Mesenchymal stem cell (in vitro differentiated cells and primary cell): ENCODE measurements around the gene C1QC.
A peak's percentile ranks its signal among the peaks of the same experiment; 100 is the strongest.

Source experiments
- DNase-seq: peaks from one replicate; pipeline ENCODE4 v3.0.0-alpha.2; 2013
- H2AFZ ChIP-seq: one replicate; pipeline ENCODE4 v1.6.1; 2013; ENCODE audit warnings: low read depth, mild to moderate bottlenecking, control low read depth, inconsistent platforms, low read length, moderate library complexity
- H2AK5ac ChIP-seq: 2 replicates; pipeline ENCODE4 v1.6.1; 2013; ENCODE audit warnings: low read length, moderate library complexity, mild to moderate bottlenecking, inconsistent platforms; ENCODE audit not compliant: severe bottlenecking
- H2BK120ac ChIP-seq: one replicate; pipeline ENCODE4 v1.6.1; 2013; ENCODE audit warnings: low read depth, mild to moderate bottlenecking, inconsistent platforms, low read length, moderate library complexity
- H2BK12ac ChIP-seq, 2 experiments: one replicate each; pipeline ENCODE4 v1.6.1; 2013; ENCODE audit warnings: inconsistent platforms in 2 of 2, low read length in 2 of 2, mild to moderate bottlenecking in 2 of 2, moderate library complexity in 2 of 2, control low read depth in 1 of 2
- H2BK15ac ChIP-seq: one replicate; pipeline ENCODE4 v1.6.1; 2013; ENCODE audit warnings: mild to moderate bottlenecking, low read depth, inconsistent platforms; ENCODE audit not compliant: poor library complexity, severe bottlenecking
- H2BK5ac ChIP-seq: 2 replicates; pipeline ENCODE4 v1.6.1; 2013; ENCODE audit warnings: low read depth, mild to moderate bottlenecking, low read length, control low read depth, inconsistent platforms; ENCODE audit not compliant: poor library complexity, severe bottlenecking
- H3K14ac ChIP-seq, 2 experiments: one replicate each; pipeline ENCODE4 v1.6.1; 2013; ENCODE audit warnings: inconsistent platforms in 2 of 2, low read length in 2 of 2, control low read depth in 1 of 2, mild to moderate bottlenecking in 1 of 2, moderate library complexity in 1 of 2
- H3K18ac ChIP-seq, 2 experiments: one replicate each; pipeline ENCODE4 v1.6.1; 2013; ENCODE audit warnings: inconsistent platforms in 2 of 2, low read length in 2 of 2, control low read depth in 1 of 2, low read depth in 1 of 2, mild to moderate bottlenecking in 1 of 2
- H3K23ac ChIP-seq, 2 experiments: one replicate each; pipeline ENCODE4 v1.6.1; 2013; ENCODE audit warnings: inconsistent platforms in 2 of 2, low read length in 2 of 2, mild to moderate bottlenecking in 2 of 2, moderate library complexity in 2 of 2, control low read depth in 1 of 2
- H3K27ac ChIP-seq: 2 replicates; pipeline ENCODE4 v1.5.1; 2013; ENCODE audit warnings: mild to moderate bottlenecking, moderate library complexity, low read length, control low read depth, inconsistent platforms; ENCODE audit not compliant: poor library complexity, severe bottlenecking
- H3K27me3 ChIP-seq, 2 experiments: 2 replicates each; pipeline versions ENCODE4 v1.6.1 to v1.7.0; 2013; ENCODE audit warnings: low read length in 2 of 2, mild to moderate bottlenecking in 2 of 2, moderate library complexity in 2 of 2, control low read depth in 1 of 2, inconsistent platforms in 1 of 2; ENCODE audit not compliant: control insufficient read depth in 1 of 2, insufficient read depth in 1 of 2
- H3K36me3 ChIP-seq, 2 experiments: 2 replicates each; pipeline versions ENCODE4 v1.6.1 to v1.7.0; 2013; ENCODE audit warnings: low read length in 2 of 2, control low read depth in 1 of 2, inconsistent platforms in 1 of 2, low read depth in 1 of 2, mild to moderate bottlenecking in 1 of 2; ENCODE audit not compliant: insufficient read depth in 2 of 2, control insufficient read depth in 1 of 2
- H3K4ac ChIP-seq, 2 experiments: one replicate each; pipeline ENCODE4 v1.6.1; 2013; ENCODE audit warnings: inconsistent platforms in 2 of 2, low read length in 2 of 2, mild to moderate bottlenecking in 2 of 2, moderate library complexity in 2 of 2, control low read depth in 1 of 2, low read depth in 1 of 2
- H3K4me1 ChIP-seq: 2 replicates; pipeline ENCODE4 v1.6.1; 2013; ENCODE audit warnings: low read depth, low read length, control low read depth; ENCODE audit not compliant: control insufficient read depth, insufficient read depth
- H3K4me2 ChIP-seq: 2 replicates; pipeline ENCODE4 v1.6.1; 2013; ENCODE audit warnings: low read length, mild to moderate bottlenecking, inconsistent platforms; ENCODE audit not compliant: poor library complexity, severe bottlenecking
- H3K4me3 ChIP-seq, 2 experiments: 2 replicates each; pipeline versions ENCODE4 v1.5.1 to v1.7.0; 2013; ENCODE audit warnings: low read length in 2 of 2, mild to moderate bottlenecking in 2 of 2, control low read depth in 1 of 2, low read depth in 1 of 2; ENCODE audit not compliant: insufficient read depth in 1 of 2
- H3K79me1 ChIP-seq: replicated peaks from 2 replicates; pipeline ENCODE4 v1.6.1; 2013; ENCODE audit warnings: mild to moderate bottlenecking, control low read depth, low read length, inconsistent platforms; ENCODE audit not compliant: poor library complexity, severe bottlenecking
- H3K9ac ChIP-seq: 2 replicates; pipeline ENCODE4 v1.7.0; 2013; ENCODE audit warnings: mild to moderate bottlenecking, low read length, moderate library complexity
- H3K9me3 ChIP-seq: 2 replicates; pipeline ENCODE4 v1.7.0; 2013; ENCODE audit warnings: mild to moderate bottlenecking, low read length; ENCODE audit not compliant: control insufficient read depth
- H4K8ac ChIP-seq: one replicate; pipeline ENCODE4 v1.6.1; 2013; ENCODE audit warnings: inconsistent platforms, mild to moderate bottlenecking, low read length, moderate library complexity
- H4K91ac ChIP-seq: one replicate; pipeline ENCODE4 v1.6.1; 2013; ENCODE audit warnings: mild to moderate bottlenecking, low read length, inconsistent platforms
- WGBS: methylation state at CpG from one replicate; pipeline ENCODE4 v1.1.7; 2013; ENCODE audit warnings: mixed read lengths; 5-methylcytosine and 5-hydroxymethylcytosine counted together

The C1QC gene

GRCh38 chr1:22601610-22602009, 41.8 kb upstream of the C1QC start:
- Histone ChIP-seq H2BK5ac (no peak overlapping the region), H2BK12ac (no peak overlapping the region), H4K91ac (no peak overlapping the region), H2BK120ac (no peak overlapping the region), H3K79me1 (no peaks in the 10 kb centered on the region), H3K4ac (no peak overlapping the region), H3K18ac (no peak overlapping the region), H3K23ac (no peak overlapping the region), H3K27ac (no peak overlapping the region), H3K36me3 (no peaks in the 10 kb centered on the region), H3K27me3 (peaks cover 35 to 79% of the 10 kb centered on the region in 2 experiments), H2AFZ (no peak overlapping the region), H3K4me3 (no peak overlapping the region), H2BK15ac (peak overlapping the region; percentile 75), H4K8ac (no peak overlapping the region), H2AK5ac (no peak overlapping the region), H3K9ac (no peak overlapping the region), H3K4me1 (no peaks in the 10 kb centered on the region), H3K9me3 (no peaks in the 10 kb centered on the region), H3K14ac (no peak overlapping the region), H3K4me2 (no peak overlapping the region)
- no peak for DNase-seq
- WGBS = 88% methylated on average over 12 of the region's 12 CpGs

- H3K18ac ChIP-seq = no peak overlapping the region
- H3K4me1 ChIP-seq = no peaks in the 10 kb centered on the region
- no peak overlapping the region for H2AFZ ChIP-seq
- H3K27ac ChIP-seq = no peak overlapping the region
- no peak overlapping the region for H2BK15ac ChIP-seq
- 85% methylated on average over 18 of the region's 18 CpGs for WGBS
- H3K79me1 ChIP-seq = no peaks in the 10 kb centered on the region
- no peak overlapping the region for H3K9ac ChIP-seq
- H3K36me3 ChIP-seq = no peaks in the 10 kb centered on the region
- no peak overlapping the region for H3K23ac ChIP-seq
- H3K4me2 ChIP-seq = no peak overlapping the region
- H3K27me3 ChIP-seq = peaks cover 36 to 82% of the 10 kb centered on the region in 2 experiments
- no peak overlapping the region for H4K8ac ChIP-seq
- no peak for DNase-seq
- no peak overlapping the region for H2BK120ac ChIP-seq
- no peak overlapping the region for H2BK12ac ChIP-seq
- H4K91ac ChIP-seq = no peak overlapping the region
- no peak overlapping the region for H2AK5ac ChIP-seq
- H3K4ac ChIP-seq = no peak overlapping the region
- no peak overlapping the region for H3K4me3 ChIP-seq
- H3K9me3 ChIP-seq = no peaks in the 10 kb centered on the region
- H3K14ac ChIP-seq = no peak overlapping the region
- H2BK5ac ChIP-seq = no peak overlapping the region
These were observed 41.2 kb upstream of the C1QC start for GRCh38 chr1:22602060-22602740.

GRCh38 chr1:22606161-22606560, 37.3 kb upstream of the C1QC start:
- no peak overlapping the region for H2BK120ac ChIP-seq
- no peak overlapping the region for H3K4me2 ChIP-seq
- H3K4ac ChIP-seq = no peak overlapping the region
- no peak overlapping the region for H2AFZ ChIP-seq
- WGBS = 74% methylated on average over 3 of the region's 4 CpGs
- no peak overlapping the region for H2BK5ac ChIP-seq
- H3K79me1 ChIP-seq = no peaks in the 10 kb centered on the region
- H3K9ac ChIP-seq = no peak overlapping the region
- no peak overlapping the region for H2AK5ac ChIP-seq
- H3K27me3 ChIP-seq = peaks cover 55 to 87% of the 10 kb centered on the region in 2 experiments
- no peak overlapping the region for H3K18ac ChIP-seq
- H4K91ac ChIP-seq = no peak overlapping the region
- no peak overlapping the region for H3K14ac ChIP-seq
- H2BK12ac ChIP-seq = no peak overlapping the region
- no peaks in the 10 kb centered on the region for H3K9me3 ChIP-seq
- DNase-seq = no peak
- no peaks in the 10 kb centered on the region for H3K36me3 ChIP-seq
- H3K4me3 ChIP-seq = no peak overlapping the region
- H3K23ac ChIP-seq = no peak overlapping the region
- no peak overlapping the region for H4K8ac ChIP-seq
- no peak overlapping the region for H2BK15ac ChIP-seq
- H3K27ac ChIP-seq = no peak overlapping the region
- no peaks in the 10 kb centered on the region for H3K4me1 ChIP-seq

- H3K23ac ChIP-seq = no peak overlapping the region
- H3K27ac ChIP-seq = no peak overlapping the region
- no peak overlapping the region for H4K91ac ChIP-seq
- no peak overlapping the region for H3K4me3 ChIP-seq
- DNase-seq = no peak
- no peaks in the 10 kb centered on the region for H3K4me1 ChIP-seq
- H2AFZ ChIP-seq = no peak overlapping the region
- H3K18ac ChIP-seq = no peak overlapping the region
- no peak overlapping the region for H2BK120ac ChIP-seq
- no peak overlapping the region for H2BK5ac ChIP-seq
- no peak overlapping the region for H2BK15ac ChIP-seq
- no peak overlapping the region for H2AK5ac ChIP-seq
- H3K9ac ChIP-seq = no peak overlapping the region
- 9% methylated on average over 10 of the region's 10 CpGs for WGBS
- no peaks in the 10 kb centered on the region for H3K79me1 ChIP-seq
- H3K36me3 ChIP-seq = no peaks in the 10 kb centered on the region
- H3K27me3 ChIP-seq = peaks cover 57 to 89% of the 10 kb centered on the region in 2 experiments
- no peak overlapping the region for H2BK12ac ChIP-seq
- H3K14ac ChIP-seq = no peak overlapping the region
- H3K4ac ChIP-seq = no peak overlapping the region
- H3K4me2 ChIP-seq = no peak overlapping the region
- H4K8ac ChIP-seq = no peak overlapping the region
- H3K9me3 ChIP-seq = no peaks in the 10 kb centered on the region
These were observed 36.3 kb upstream of the C1QC start for GRCh38 chr1:22607154-22607553.
